IPS-NIHi7 (cell line): ENCODE measurements around the gene MRPL49.
A peak's percentile ranks its signal among the peaks of the same experiment; 100 is the strongest.

Experiments
- DNase-seq: peaks from one replicate; pipeline ENCODE4 v3.0.0; 2012; ENCODE audit warnings: mixed read lengths; ENCODE audit errors: extremely low spot score

The MRPL49 gene

GRCh38 chr11:65121865-65122696 is at the start of gene MRPL49, which contains the start of gene FAU:
MRPL49 (plus strand) TSS chr11:65122321; CDS start chr11:65122347, 26 bp downstream.
FAU (minus strand) TSS chr11:65122134; CDS start chr11:65121813, 321 bp downstream.
- peak; percentile 97 for DNase-seq

GRCh38 chr11:65072631-65072966 is 49.5 kb upstream of the MRPL49 start:
- DNase-seq: no peak

GRCh38 chr11:65077451-65077850 is 44.7 kb upstream of the MRPL49 start:
- peak; percentile 8 for DNase-seq

- peak; percentile 76 for DNase-seq
Measured at GRCh38 chr11:65078151-65078550, 44.0 kb upstream of the MRPL49 start.

GRCh38 chr11:65078786-65079342 is 43.3 kb upstream of the MRPL49 start:
- DNase-seq: no peak

- no peak for DNase-seq
Measured at GRCh38 chr11:65083134-65083833, 38.8 kb upstream of the MRPL49 start.

- peak; percentile 99 for DNase-seq
Measured at GRCh38 chr11:65083834-65084597, 38.1 kb upstream of the MRPL49 start, which contains the start of the genes CDCA5 and ZFPL1. CDCA5 (minus strand) TSS chr11:65084040; CDS start chr11:65083978, 62 bp downstream. ZFPL1 (plus strand) TSS chr11:65084222; CDS start chr11:65084699, 477 bp downstream.

- no peak for DNase-seq
Measured at GRCh38 chr11:65084598-65085375, 37.3 kb upstream of the MRPL49 start.

GRCh38 chr11:65085446-65085845 is 36.7 kb upstream of the MRPL49 start:
- no peak for DNase-seq

GRCh38 chr11:65086809-65087208 is 35.3 kb upstream of the MRPL49 start:
- DNase-seq: no peak

- DNase-seq: no peak
Measured at GRCh38 chr11:65087216-65087615, 34.9 kb upstream of the MRPL49 start.

GRCh38 chr11:65087827-65088226 is 34.3 kb upstream of the MRPL49 start:
- no peak for DNase-seq

- no peak for DNase-seq
Measured at GRCh38 chr11:65089621-65090020, 32.5 kb upstream of the MRPL49 start.

- DNase-seq: no peak
Measured at GRCh38 chr11:65090628-65091027, 31.5 kb upstream of the MRPL49 start.

GRCh38 chr11:65095427-65095826 is 26.7 kb upstream of the MRPL49 start:
- no peak for DNase-seq

- DNase-seq: peak; percentile 94
Measured at GRCh38 chr11:65095974-65096806, 25.9 kb upstream of the MRPL49 start, which contains the start of gene VPS51. VPS51 (plus strand) TSS chr11:65096214; CDS start chr11:65096251, 37 bp downstream.

GRCh38 chr11:65096926-65097325 is 25.2 kb upstream of the MRPL49 start:
- no peak for DNase-seq

GRCh38 chr11:65100674-65101350 is 21.3 kb upstream of the MRPL49 start:
- DNase-seq: no peak
